Measurements from ENCODE around the gene KIF6. TPM values are rescaled to one million over a fixed set of nuclear protein-coding genes. Genes with fewer than 3 reads are reported as not detected.

Gene KIF6
- total RNA-seq, 2 experiments from 2014 or later, result 0.31 TPM; not detected in 1

DNA sequence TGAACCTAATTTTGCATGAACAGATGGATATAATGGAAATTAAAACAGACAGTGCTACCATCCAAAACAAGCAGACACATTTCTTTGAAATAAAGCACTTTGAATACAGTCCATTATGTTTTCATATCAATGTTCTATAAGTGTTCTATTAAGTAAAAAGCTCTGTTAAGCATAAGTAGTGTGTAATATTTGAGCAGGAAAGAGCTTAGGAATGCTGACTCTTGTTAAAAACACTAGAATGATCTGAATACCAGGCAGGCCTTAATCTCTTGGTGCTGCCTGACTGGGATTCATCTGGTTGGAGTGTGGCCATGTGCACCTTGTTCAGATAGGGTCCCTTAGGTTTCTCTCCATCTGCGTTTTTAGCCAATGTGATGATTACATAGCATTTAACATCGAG, 130.9 kb downstream of the KIF6 start:
- intact Hi-C loops (cut with micrococcal nuclease), result no loop called here
- H3K27ac Mint-ChIP-seq, result no peak overlapping the region
- no peaks in the 10 kb centered on the region for H3K36me3 Mint-ChIP-seq
- POLR2A ChIA-PET, result no interaction called here
- DNase-seq, result no peak
- H3K4me1 Mint-ChIP-seq (ENCODE audit: low read depth), result no peaks in the 10 kb centered on the region
- no peak overlapping the region for H3K4me3 Mint-ChIP-seq
- CTCF ChIA-PET, result no interaction called here
- peaks cover 12% of the 10 kb centered on the region for H3K27me3 Mint-ChIP-seq
- H3K9me3 Mint-ChIP-seq, result no peaks in the 10 kb centered on the region

- Mint-ChIP-seq H3K27ac (no peak overlapping the region), H3K4me1 (ENCODE audit: low read depth) (no peaks in the 10 kb centered on the region), H3K9me3 (no peaks in the 10 kb centered on the region), H3K4me3 (no peak overlapping the region), H3K36me3 (no peaks in the 10 kb centered on the region), H3K27me3 (peaks cover 12% of the 10 kb centered on the region)
- ChIA-PET CTCF (no interaction called here), POLR2A (no interaction called here)
- no peak for DNase-seq
- intact Hi-C loops (cut with micrococcal nuclease), result no loop called here
These were observed 131.6 kb downstream of the KIF6 start for GRCh38 chr6:39593646-39594045.

GRCh38 chr6:39590871-39591393, 134.3 kb downstream of the KIF6 start:
- intact Hi-C loops (cut with micrococcal nuclease), result no loop called here
- H3K4me1 Mint-ChIP-seq (ENCODE audit: low read depth), result no peaks in the 10 kb centered on the region
- peaks cover 10% of the 10 kb centered on the region for H3K27me3 Mint-ChIP-seq
- H3K27ac Mint-ChIP-seq, result no peak overlapping the region
- no peaks in the 10 kb centered on the region for H3K9me3 Mint-ChIP-seq
- H3K4me3 Mint-ChIP-seq, result no peak overlapping the region
- no peak for DNase-seq
- ChIA-PET POLR2A (no interaction called here), CTCF (no interaction called here)
- H3K36me3 Mint-ChIP-seq, result no peaks in the 10 kb centered on the region

- intact Hi-C loops (cut with micrococcal nuclease), result no loop called here
- DNase-seq, result no peak
- Mint-ChIP-seq H3K27me3 (peaks cover 10% of the 10 kb centered on the region), H3K4me1 (ENCODE audit: low read depth) (no peaks in the 10 kb centered on the region), H3K4me3 (no peak overlapping the region), H3K9me3 (no peaks in the 10 kb centered on the region), H3K27ac (no peak overlapping the region), H3K36me3 (no peaks in the 10 kb centered on the region)
- POLR2A ChIA-PET, result no interaction called here
- CTCF ChIA-PET, result no interaction called here
These were observed 138.1 kb downstream of the KIF6 start for GRCh38 chr6:39587080-39587479.

DNA sequence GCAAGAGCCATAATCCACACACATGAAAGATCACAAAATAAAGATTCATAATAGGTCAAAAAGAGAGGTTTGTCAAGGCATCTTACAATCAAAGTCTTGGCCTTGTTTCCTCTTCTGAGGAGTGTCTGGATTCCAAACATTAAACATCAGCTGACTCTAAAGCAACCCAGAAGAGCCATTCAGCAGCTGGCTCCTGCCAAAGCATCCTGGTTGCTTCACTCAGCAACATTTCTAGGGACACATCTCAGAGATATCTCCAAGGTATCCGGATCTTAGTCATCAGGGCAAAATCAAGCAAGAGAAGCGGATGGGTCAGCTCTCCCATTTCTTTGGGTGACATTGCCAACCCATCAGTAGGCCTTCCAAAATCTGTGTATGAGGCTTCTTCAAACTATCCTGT, 139.6 kb downstream of the KIF6 start:
- Mint-ChIP-seq H3K9me3 (no peaks in the 10 kb centered on the region), H3K36me3 (no peaks in the 10 kb centered on the region), H3K27me3 (peaks cover 6% of the 10 kb centered on the region), H3K27ac (no peak overlapping the region), H3K4me3 (no peak overlapping the region), H3K4me1 (ENCODE audit: low read depth) (no peaks in the 10 kb centered on the region)
- DNase-seq, result no peak
- ChIA-PET CTCF (no interaction called here), POLR2A (no interaction called here)
- intact Hi-C loops (cut with micrococcal nuclease), result no loop called here

GRCh38 chr6:39577446-39578165, 147.6 kb downstream of the KIF6 start:
- CTCF ChIA-PET, result no interaction called here
- no peak for DNase-seq

DNA sequence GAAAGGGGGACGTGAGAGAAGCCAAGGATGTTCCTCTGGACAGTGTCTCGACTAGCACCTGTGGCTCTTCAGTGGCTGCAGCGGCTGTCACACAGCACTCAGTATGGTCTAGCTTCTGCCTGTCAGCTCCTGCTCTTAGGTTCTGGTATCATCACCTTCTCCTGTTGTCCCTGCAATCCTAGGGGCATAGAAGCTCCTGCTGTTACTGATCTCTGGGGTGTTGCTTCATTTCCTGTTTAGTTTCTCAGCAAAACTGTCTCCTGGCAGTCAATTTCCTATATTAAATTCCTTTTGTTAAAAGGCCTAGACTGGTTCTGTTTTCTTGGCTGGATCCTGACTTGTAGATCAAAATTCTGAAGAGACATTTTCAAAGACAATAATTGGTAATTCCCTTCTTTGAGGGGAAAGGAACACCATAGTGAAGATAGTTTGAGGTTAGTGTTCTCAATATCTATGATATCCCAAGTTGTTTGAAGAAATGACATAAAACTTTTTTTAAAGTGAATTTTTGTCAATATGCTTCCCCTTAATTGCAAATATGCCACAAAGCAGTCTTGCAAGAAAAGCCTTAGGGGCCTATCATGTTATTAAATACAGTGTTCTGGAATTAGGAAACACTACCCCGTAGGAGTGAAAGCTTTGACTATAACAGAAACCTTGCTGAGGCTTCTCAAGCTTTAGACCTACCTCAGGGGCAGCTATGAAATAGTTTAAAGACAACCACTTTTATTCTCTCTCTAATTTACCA, 148.5 kb downstream of the KIF6 start:
- Mint-ChIP-seq H3K4me1 (ENCODE audit: low read depth) (no peaks in the 10 kb centered on the region), H3K9me3 (no peaks in the 10 kb centered on the region), H3K27me3 (no peaks in the 10 kb centered on the region), H3K27ac (no peak overlapping the region), H3K4me3 (no peak overlapping the region), H3K36me3 (no peaks in the 10 kb centered on the region)
- ChIA-PET POLR2A (no interaction called here), CTCF (no interaction called here)
- no peak for DNase-seq
- intact Hi-C loops (cut with micrococcal nuclease), result no loop called here

More at GRCh38 chr6:39577446-39578165, 147.6 kb downstream of the KIF6 start:
- POLR2A ChIA-PET, result interaction anchor here (0.7 kb wide), 1 partner anchor 60 kb away, joined by 4 read pairs; no protein-coding TSS in a partner anchor
- no peaks in the 10 kb centered on the region for H3K4me1 Mint-ChIP-seq (ENCODE audit: low read depth)
- no peaks in the 10 kb centered on the region for H3K27me3 Mint-ChIP-seq
- H3K4me3 Mint-ChIP-seq, result no peak overlapping the region
- no peaks in the 10 kb centered on the region for H3K36me3 Mint-ChIP-seq
- no peak overlapping the region for H3K27ac Mint-ChIP-seq
- intact Hi-C loops (cut with micrococcal nuclease), result no loop called here
- no peaks in the 10 kb centered on the region for H3K9me3 Mint-ChIP-seq

DNA sequence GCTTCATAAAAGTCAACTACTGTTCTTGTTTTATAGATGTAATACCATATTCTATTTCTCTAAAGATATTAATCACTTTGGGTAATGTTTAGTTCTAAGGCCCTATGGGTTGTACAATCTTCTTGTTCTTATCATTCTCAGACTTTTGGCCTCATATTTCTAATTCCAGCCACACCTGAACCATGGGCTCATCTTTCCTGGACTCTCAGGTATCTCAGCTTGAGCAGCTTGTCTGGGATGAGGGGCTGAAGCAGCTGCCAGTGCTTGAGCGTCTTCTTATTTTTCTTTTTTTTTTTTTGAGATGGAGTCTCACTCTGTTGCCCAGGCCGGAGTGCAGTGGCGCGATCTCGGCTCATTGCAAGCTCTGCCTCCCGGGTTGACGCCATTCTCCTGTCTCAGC, 150.2 kb downstream of the KIF6 start:
- no peaks in the 10 kb centered on the region for H3K27me3 Mint-ChIP-seq
- ChIA-PET POLR2A (no interaction called here), CTCF (no interaction called here)
- DNase-seq, result no peak
- intact Hi-C loops (cut with micrococcal nuclease), result no loop called here
- H3K4me1 Mint-ChIP-seq (ENCODE audit: low read depth), result no peaks in the 10 kb centered on the region
- H3K4me3 Mint-ChIP-seq, result no peak overlapping the region
- no peaks in the 10 kb centered on the region for H3K9me3 Mint-ChIP-seq
- no peaks in the 10 kb centered on the region for H3K36me3 Mint-ChIP-seq
- H3K27ac Mint-ChIP-seq, result no peak overlapping the region

DNA sequence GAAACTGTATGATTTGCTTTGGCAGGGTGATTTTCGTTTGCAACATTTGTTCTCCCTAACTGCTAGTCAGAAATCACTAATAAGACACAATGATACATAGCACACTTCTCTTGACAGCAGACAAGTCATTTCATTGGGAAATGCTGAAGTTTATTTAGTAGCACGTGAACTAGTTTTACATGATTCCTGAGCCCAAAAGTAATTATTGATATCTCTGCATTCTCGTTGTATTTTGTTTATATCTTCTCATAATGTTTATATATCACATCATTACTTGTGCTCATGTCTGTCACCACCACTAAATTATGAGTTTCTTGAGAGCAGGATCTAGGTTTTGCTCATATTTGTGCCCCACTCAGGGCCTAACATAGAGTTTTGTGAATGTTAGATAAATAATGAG, 151.7 kb downstream of the KIF6 start:
- Mint-ChIP-seq H3K4me3 (no peak overlapping the region), H3K27ac (no peak overlapping the region), H3K36me3 (no peaks in the 10 kb centered on the region), H3K9me3 (no peaks in the 10 kb centered on the region), H3K27me3 (no peaks in the 10 kb centered on the region), H3K4me1 (ENCODE audit: low read depth) (no peaks in the 10 kb centered on the region)
- POLR2A ChIA-PET, result no interaction called here
- DNase-seq, result no peak
- CTCF ChIA-PET, result no interaction called here
- intact Hi-C loops (cut with micrococcal nuclease), result no loop called here

GRCh38 chr6:39572661-39573340, 152.4 kb downstream of the KIF6 start:
- Mint-ChIP-seq H3K4me1 (ENCODE audit: low read depth) (no peaks in the 10 kb centered on the region), H3K4me3 (no peak overlapping the region), H3K27ac (no peak overlapping the region), H3K36me3 (no peaks in the 10 kb centered on the region), H3K27me3 (no peaks in the 10 kb centered on the region), H3K9me3 (no peaks in the 10 kb centered on the region)
- ChIA-PET POLR2A (no interaction called here), CTCF (no interaction called here)
- intact Hi-C loops (cut with micrococcal nuclease), result no loop called here
- DNase-seq, result no peak

- CTCF ChIA-PET, result no interaction called here
- no peak for DNase-seq
These were observed 156.3 kb downstream of the KIF6 start for GRCh38 chr6:39568896-39569295.

GRCh38 chr6:39567091-39567490, 158.1 kb downstream of the KIF6 start:
- no peaks in the 10 kb centered on the region for H3K9me3 Mint-ChIP-seq

More at GRCh38 chr6:39568896-39569295, 156.3 kb downstream of the KIF6 start:
- Mint-ChIP-seq H3K36me3 (no peaks in the 10 kb centered on the region), H3K27ac (no peak overlapping the region), H3K27me3 (no peaks in the 10 kb centered on the region), H3K9me3 (no peaks in the 10 kb centered on the region), H3K4me3 (no peak overlapping the region), H3K4me1 (ENCODE audit: low read depth) (no peaks in the 10 kb centered on the region)
- intact Hi-C loops (cut with micrococcal nuclease), result no loop called here
- POLR2A ChIA-PET, result no interaction called here

More at GRCh38 chr6:39567091-39567490, 158.1 kb downstream of the KIF6 start:
- Mint-ChIP-seq H3K27me3 (no peaks in the 10 kb centered on the region), H3K4me3 (no peak overlapping the region), H3K36me3 (no peaks in the 10 kb centered on the region), H3K4me1 (ENCODE audit: low read depth) (no peaks in the 10 kb centered on the region), H3K27ac (no peak overlapping the region)
- POLR2A ChIA-PET, result no interaction called here
- intact Hi-C loops (cut with micrococcal nuclease), result no loop called here
- DNase-seq, result no peak
- CTCF ChIA-PET, result no interaction called here
